GM21526 (cell line): ENCODE measurements around the gene SIGLEC11.
"Not testable (repeated sequence)": the region's sequence is repeated elsewhere in the genome, so short reads cannot be mapped to it uniquely, and the experiment has no call there.

Source experiments
- ATAC-seq: cut with Tn5 transposase; IDR thresholded peaks from one replicate; pipeline ENCODE4 v1.9.1; 2021; ENCODE audit warnings: moderate library complexity; ENCODE audit not compliant: unreplicated experiment, low FRiP score

SIGLEC11 gene

GRCh38 chr19:49983645-49984229 lies 22.8 kb upstream of the SIGLEC11 start:
- ATAC-seq: no peak

GRCh38 chr19:49981603-49982593 lies 20.9 kb upstream of the SIGLEC11 start:
- no peak for ATAC-seq

- ATAC-seq: no peak
Measured at GRCh38 chr19:49978324-49978723, 17.4 kb upstream of the SIGLEC11 start.

- ATAC-seq: no peak
Measured at GRCh38 chr19:49977881-49978280, 16.9 kb upstream of the SIGLEC11 start.

GRCh38 chr19:49977076-49977475 lies 16.1 kb upstream of the SIGLEC11 start:
- ATAC-seq: no peak

GRCh38 chr19:49976496-49976895 lies 15.5 kb upstream of the SIGLEC11 start:
- ATAC-seq: no peak

- ATAC-seq: no peak
Measured at GRCh38 chr19:49975051-49975450, 14.1 kb upstream of the SIGLEC11 start.

GRCh38 chr19:49973987-49974386 lies 13.0 kb upstream of the SIGLEC11 start:
- no peak for ATAC-seq

- no peak for ATAC-seq
Measured at GRCh38 chr19:49972841-49973240, 11.9 kb upstream of the SIGLEC11 start.

GRCh38 chr19:49971991-49972411 lies 11.0 kb upstream of the SIGLEC11 start:
- no peak for ATAC-seq

GRCh38 chr19:49969355-49969754 lies 8.4 kb upstream of the SIGLEC11 start:
- not testable (repeated sequence) for ATAC-seq

- no peak for ATAC-seq
Measured at GRCh38 chr19:49968279-49968922, 7.4 kb upstream of the SIGLEC11 start.

- ATAC-seq: not testable (repeated sequence)
Measured at GRCh38 chr19:49959892-49960291, 1.1 kb downstream of the SIGLEC11 start.

GRCh38 chr19:49958596-49958995 lies 2.4 kb downstream of the SIGLEC11 start:
- ATAC-seq: not testable (repeated sequence)

- not testable (repeated sequence) for ATAC-seq
Measured at GRCh38 chr19:49958144-49958543, 2.8 kb downstream of the SIGLEC11 start.

GRCh38 chr19:49957262-49957915 lies 3.6 kb downstream of the SIGLEC11 start:
- ATAC-seq: no peak

- ATAC-seq: no peak
Measured at GRCh38 chr19:49956115-49956495, 4.9 kb downstream of the SIGLEC11 start.

- ATAC-seq: no peak
Measured at GRCh38 chr19:49954933-49955332, 6.0 kb downstream of the SIGLEC11 start.

GRCh38 chr19:49954092-49954829 lies 6.7 kb downstream of the SIGLEC11 start:
- no peak for ATAC-seq

- no peak for ATAC-seq
Measured at GRCh38 chr19:49953416-49953815, 7.6 kb downstream of the SIGLEC11 start.
